ENCODE results near the gene CSRP2.

- TF ChIP-seq POLR2AphosphoS5 (IDR thresholded peaks at IDR 0.05; ENCODE audit: low read depth, low read length) (no peak), TCF7L2 (IDR thresholded peaks at IDR 0.05; ENCODE audit: low read depth, low read length) (no peak), SIN3A (IDR thresholded peaks at IDR 0.05; ENCODE audit: borderline replicate concordance, insufficient read depth, low read depth, low read length) (no peak)
- TF ChIP-seq, protein P1, sequence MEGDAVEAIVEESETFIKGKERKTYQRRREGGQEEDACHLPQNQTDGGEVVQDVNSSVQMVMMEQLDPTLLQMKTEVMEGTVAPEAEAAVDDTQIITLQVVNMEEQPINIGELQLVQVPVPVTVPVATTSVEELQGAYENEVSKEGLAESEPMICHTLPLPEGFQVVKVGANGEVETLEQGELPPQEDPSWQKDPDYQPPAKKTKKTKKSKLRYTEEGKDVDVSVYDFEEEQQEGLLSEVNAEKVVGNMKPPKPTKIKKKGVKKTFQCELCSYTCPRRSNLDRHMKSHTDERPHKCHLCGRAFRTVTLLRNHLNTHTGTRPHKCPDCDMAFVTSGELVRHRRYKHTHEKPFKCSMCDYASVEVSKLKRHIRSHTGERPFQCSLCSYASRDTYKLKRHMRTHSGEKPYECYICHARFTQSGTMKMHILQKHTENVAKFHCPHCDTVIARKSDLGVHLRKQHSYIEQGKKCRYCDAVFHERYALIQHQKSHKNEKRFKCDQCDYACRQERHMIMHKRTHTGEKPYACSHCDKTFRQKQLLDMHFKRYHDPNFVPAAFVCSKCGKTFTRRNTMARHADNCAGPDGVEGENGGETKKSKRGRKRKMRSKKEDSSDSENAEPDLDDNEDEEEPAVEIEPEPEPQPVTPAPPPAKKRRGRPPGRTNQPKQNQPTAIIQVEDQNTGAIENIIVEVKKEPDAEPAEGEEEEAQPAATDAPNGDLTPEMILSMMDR (IDR thresholded peaks at IDR 0.05) = no peak
- TF ChIP-seq, protein P2, sequence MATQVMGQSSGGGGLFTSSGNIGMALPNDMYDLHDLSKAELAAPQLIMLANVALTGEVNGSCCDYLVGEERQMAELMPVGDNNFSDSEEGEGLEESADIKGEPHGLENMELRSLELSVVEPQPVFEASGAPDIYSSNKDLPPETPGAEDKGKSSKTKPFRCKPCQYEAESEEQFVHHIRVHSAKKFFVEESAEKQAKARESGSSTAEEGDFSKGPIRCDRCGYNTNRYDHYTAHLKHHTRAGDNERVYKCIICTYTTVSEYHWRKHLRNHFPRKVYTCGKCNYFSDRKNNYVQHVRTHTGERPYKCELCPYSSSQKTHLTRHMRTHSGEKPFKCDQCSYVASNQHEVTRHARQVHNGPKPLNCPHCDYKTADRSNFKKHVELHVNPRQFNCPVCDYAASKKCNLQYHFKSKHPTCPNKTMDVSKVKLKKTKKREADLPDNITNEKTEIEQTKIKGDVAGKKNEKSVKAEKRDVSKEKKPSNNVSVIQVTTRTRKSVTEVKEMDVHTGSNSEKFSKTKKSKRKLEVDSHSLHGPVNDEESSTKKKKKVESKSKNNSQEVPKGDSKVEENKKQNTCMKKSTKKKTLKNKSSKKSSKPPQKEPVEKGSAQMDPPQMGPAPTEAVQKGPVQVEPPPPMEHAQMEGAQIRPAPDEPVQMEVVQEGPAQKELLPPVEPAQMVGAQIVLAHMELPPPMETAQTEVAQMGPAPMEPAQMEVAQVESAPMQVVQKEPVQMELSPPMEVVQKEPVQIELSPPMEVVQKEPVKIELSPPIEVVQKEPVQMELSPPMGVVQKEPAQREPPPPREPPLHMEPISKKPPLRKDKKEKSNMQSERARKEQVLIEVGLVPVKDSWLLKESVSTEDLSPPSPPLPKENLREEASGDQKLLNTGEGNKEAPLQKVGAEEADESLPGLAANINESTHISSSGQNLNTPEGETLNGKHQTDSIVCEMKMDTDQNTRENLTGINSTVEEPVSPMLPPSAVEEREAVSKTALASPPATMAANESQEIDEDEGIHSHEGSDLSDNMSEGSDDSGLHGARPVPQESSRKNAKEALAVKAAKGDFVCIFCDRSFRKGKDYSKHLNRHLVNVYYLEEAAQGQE (IDR thresholded peaks at IDR 0.05; ENCODE audit: insufficient read depth in 1 of 2, low read depth in 2 of 2, low read length in 1 of 2) = no peak
Observed at GRCh38 chr12:76874491-76875190, 4.2 kb downstream of the CSRP2 start.

All from Panc1 (cell line).